Nephron (organoid): Measurements from ENCODE around the gene PSMC4.
A peak's percentile ranks its signal among the peaks of the same experiment; 100 is the strongest.

Experiments used
- H3K27ac Mint-ChIP-seq, 3 experiments: 2 replicates each; pipeline ENCODE4 v1.8.0; 2020; ENCODE audit warnings: mixed read lengths in 3 of 3, mild to moderate bottlenecking in 2 of 3, moderate library complexity in 1 of 3
- H3K27me3 Mint-ChIP-seq: 2 replicates; pipeline ENCODE4 v1.8.0; 2021; ENCODE audit warnings: low read depth, mild to moderate bottlenecking, moderate library complexity, mixed read lengths
- H3K36me3 Mint-ChIP-seq: 2 replicates; pipeline ENCODE4 v1.8.0; 2020; ENCODE audit warnings: low read depth, mixed read lengths
- H3K4me1 Mint-ChIP-seq: 2 replicates; pipeline ENCODE4 v1.8.0; 2020; ENCODE audit warnings: mixed read lengths
- H3K4me3 Mint-ChIP-seq, 3 experiments: 2 replicates each; pipeline ENCODE4 v1.8.0; 2020; ENCODE audit warnings: mild to moderate bottlenecking in 3 of 3, mixed read lengths in 3 of 3, moderate library complexity in 2 of 3
- H3K9me3 Mint-ChIP-seq: 2 replicates; pipeline ENCODE4 v1.8.0; 2020; ENCODE audit warnings: mixed read lengths
- CTCF ChIP-seq, 3 experiments: fragments of 200-600 bp; sonication (generic); IDR thresholded peaks; one replicate each; pipeline ENCODE4 v1.5.0; 2021; ENCODE audit warnings: antibody characterized with exemption in 3 of 3; ENCODE audit not compliant: unreplicated experiment in 3 of 3

Gene PSMC4

DNA sequence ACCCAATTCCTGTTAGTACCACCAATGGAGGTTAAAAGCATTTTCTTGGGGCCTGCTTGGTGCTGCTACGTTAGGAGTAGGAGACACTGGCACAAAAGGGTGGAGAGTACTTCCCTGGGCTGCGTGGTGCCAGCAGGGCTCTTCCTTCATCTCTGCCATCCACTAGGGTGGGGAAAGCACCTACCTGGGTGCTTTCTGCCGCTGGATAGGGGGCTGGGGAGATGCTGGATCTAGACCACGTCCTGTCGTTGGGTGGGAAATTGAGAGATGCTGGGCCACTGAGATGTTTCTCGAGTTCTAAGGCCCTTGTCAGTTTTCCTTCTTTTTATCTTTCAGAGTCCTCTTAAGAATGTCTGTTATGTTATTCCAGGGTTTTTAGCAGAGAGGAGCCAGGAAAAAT, 29.8 kb upstream of the PSMC4 start:
- TF ChIP-seq CTCF (IDR thresholded peaks at IDR 0.05; ENCODE audit: unreplicated experiment in 3 of 3): no peak
- Mint-ChIP-seq H3K4me1 (peaks cover 26% of the 10 kb centered on the region), H3K9me3 (peaks cover 14% of the 10 kb centered on the region), H3K36me3 (no peaks in the 10 kb centered on the region), H3K4me3 (no peak overlapping the region), H3K27me3 (peaks cover 2% of the 10 kb centered on the region), H3K27ac (peak overlapping the region; percentile 88 to 99 (median 98))

GRCh38 chr19:39941615-39942365, 29.2 kb upstream of the PSMC4 start:
- Mint-ChIP-seq H3K9me3 (peaks cover 14% of the 10 kb centered on the region), H3K36me3 (no peaks in the 10 kb centered on the region), H3K27me3 (no peaks in the 10 kb centered on the region), H3K27ac (peak overlapping the region; percentile 88 to 99 (median 98)), H3K4me3 (peak overlapping the region in 2 of 3 experiments; percentile 11 to 31), H3K4me1 (peaks cover 26% of the 10 kb centered on the region)
- TF ChIP-seq CTCF (IDR thresholded peaks at IDR 0.05; ENCODE audit: unreplicated experiment in 3 of 3): no peak

DNA sequence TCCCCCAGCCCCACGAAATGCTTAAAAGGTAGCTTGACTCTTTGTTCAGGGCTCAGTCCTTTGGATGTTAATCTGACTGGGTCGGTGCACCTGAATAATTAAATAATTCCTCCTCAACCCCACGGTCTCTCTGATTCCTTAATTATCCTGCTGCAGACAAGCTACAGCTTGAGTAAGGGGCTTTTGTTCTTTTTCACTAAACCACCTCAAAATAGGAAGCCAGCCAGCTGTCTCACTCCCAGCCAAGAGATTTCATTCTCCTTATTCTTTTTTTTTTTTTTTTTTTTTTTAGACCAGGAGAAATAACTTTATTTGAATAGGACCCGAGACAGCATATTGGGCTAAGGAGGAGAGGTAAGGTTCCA, 28.6 kb upstream of the PSMC4 start:
- H3K27ac Mint-ChIP-seq: peak overlapping the region; percentile 88 to 99 (median 98)
- H3K9me3 Mint-ChIP-seq: peaks cover 14% of the 10 kb centered on the region
- H3K4me1 Mint-ChIP-seq: peaks cover 26% of the 10 kb centered on the region
- H3K4me3 Mint-ChIP-seq: peak overlapping the region in 2 of 3 experiments; percentile 11 to 31
- no peaks in the 10 kb centered on the region for H3K36me3 Mint-ChIP-seq
- no peaks in the 10 kb centered on the region for H3K27me3 Mint-ChIP-seq
- TF ChIP-seq CTCF (IDR thresholded peaks at IDR 0.05; ENCODE audit: unreplicated experiment in 3 of 3): no peak

- H3K9me3 Mint-ChIP-seq: peaks cover 14% of the 10 kb centered on the region
- TF ChIP-seq CTCF (IDR thresholded peaks at IDR 0.05; ENCODE audit: unreplicated experiment in 3 of 3): no peak
- H3K36me3 Mint-ChIP-seq: no peaks in the 10 kb centered on the region
- peaks cover 4% of the 10 kb centered on the region for H3K27me3 Mint-ChIP-seq
- H3K4me1 Mint-ChIP-seq: peaks cover 26% of the 10 kb centered on the region
- H3K4me3 Mint-ChIP-seq: no peak overlapping the region
- H3K27ac Mint-ChIP-seq: peak overlapping the region; percentile 78 to 99 (median 98)
These were observed 27.4 kb upstream of the PSMC4 start for GRCh38 chr19:39943586-39943985.

DNA sequence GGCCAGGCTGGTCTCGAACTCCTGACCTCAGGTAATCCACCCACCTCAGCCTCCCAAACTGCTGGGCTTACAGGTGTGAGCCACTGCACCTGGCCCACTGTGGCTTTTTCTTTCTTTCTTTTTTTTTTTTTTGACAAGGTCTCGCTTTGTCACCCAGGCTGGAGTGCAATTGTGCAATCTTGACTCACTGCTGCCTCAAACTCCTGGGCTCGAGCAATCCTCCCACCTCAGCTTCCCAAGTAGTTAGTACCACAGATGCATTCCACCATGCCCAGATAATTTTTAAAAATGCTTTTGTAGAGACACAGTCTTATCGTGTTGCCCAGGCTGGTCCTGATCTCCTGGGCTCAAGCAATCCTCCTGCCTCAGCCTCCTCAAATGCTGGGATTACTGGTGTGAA, 24.4 kb upstream of the PSMC4 start:
- no peaks in the 10 kb centered on the region for H3K9me3 Mint-ChIP-seq
- H3K27me3 Mint-ChIP-seq: peaks cover 4% of the 10 kb centered on the region
- peaks cover 22% of the 10 kb centered on the region for H3K4me1 Mint-ChIP-seq
- peak overlapping the region in 2 of 3 experiments; percentile 55 to 64 for H3K27ac Mint-ChIP-seq
- TF ChIP-seq CTCF (IDR thresholded peaks at IDR 0.05; ENCODE audit: unreplicated experiment in 3 of 3): no peak
- H3K4me3 Mint-ChIP-seq: no peak overlapping the region
- no peaks in the 10 kb centered on the region for H3K36me3 Mint-ChIP-seq
